Uterus (tissue), 4 donors: Measurements from ENCODE around the gene GPR183. TPM values are rescaled to one million over a fixed set of nuclear protein-coding genes. Genes with fewer than 3 reads are reported as not detected.

Source experiments
- DNase-seq, 2 donors: peaks; one replicate each; pipeline ENCODE4 v3.0.0-alpha.2; 2019 to 2020
- H3K27ac ChIP-seq, 2 donors: fragments of 200-600 bp; sonication (generic); 1 replicate in 1 of 2; 2 replicates in 1 of 2; pipeline ENCODE4 v1.5.1; 2016 to 2018
- H3K27me3 ChIP-seq, 2 donors: fragments of 200-600 bp; sonication (generic); one replicate each; pipeline ENCODE4 v1.5.1; 2018 to 2019; ENCODE audit warnings: control low read depth in 1 of 2
- H3K36me3 ChIP-seq, 2 donors: fragments of 200-600 bp; sonication (generic); one replicate each; pipeline ENCODE4 v1.5.1; 2019; ENCODE audit warnings: control low read depth in 1 of 2
- H3K4me1 ChIP-seq, 2 donors: fragments of 200-600 bp; sonication (generic); one replicate each; pipeline ENCODE4 v1.5.1; 2018 to 2019; ENCODE audit warnings: control low read depth in 1 of 2
- H3K4me3 ChIP-seq, 2 donors: fragments of 200-600 bp; sonication (generic); 1 replicate in 1 of 2; 2 replicates in 1 of 2; pipeline ENCODE4 v1.5.1; 2018 to 2019; ENCODE audit warnings: mild to moderate bottlenecking in 1 of 2
- H3K9me3 ChIP-seq, 2 donors: fragments of 200-600 bp; sonication (generic); one replicate each; pipeline ENCODE4 v1.5.1; 2019; ENCODE audit warnings: control low read depth in 1 of 2
- POLR2A ChIP-seq, 2 donors: fragments of 450-650 bp; IDR thresholded peaks; one replicate each; pipeline ENCODE4 v1.6.1; 2016; ENCODE audit warnings: antibody characterized with exemption in 2 of 2, mild to moderate bottlenecking in 1 of 2, moderate library complexity in 1 of 2
- intact Hi-C: fragments of 100-400 bp; cut with DNase I; formaldehyde crosslinking; loops from one replicate; pipeline ENCODE4 v1.15.1; 2023; ENCODE audit warnings: low total_unique reads
- total RNA-seq, 4 donors: library from RNA; depleted of rRNA in 3 of 4; stranded (reverse); fragments of >200 nt in 3 of 4; gene quantifications; one replicate each; pipeline versions ENCODE4 v1.1.0 to v1.2.4, GENCODE V29; 2014 to 2023
- TF ChIP-seq, protein P1 (sequence below), 4 experiments: fragments of 200-600 bp in 2 of 4; fragments of 450-650 bp in 2 of 4; sonication (generic) in 2 of 4; IDR thresholded peaks; one replicate each; pipeline ENCODE4 v1.5.1; 2016 to 2019; ENCODE audit warnings: antibody characterized with exemption in 4 of 4, mild to moderate bottlenecking in 2 of 4, moderate library complexity in 1 of 4
- donor health status: DM: yes; HTN: yes; CAD: no.

GPR183 gene
- total RNA-seq, 4 donors from 2014 or later, result 2.0 to 10.8 (median 3.8) TPM

- Histone ChIP-seq H3K36me3 (no peaks in the 10 kb centered on the region), H3K4me1 (no peaks in the 10 kb centered on the region), H3K27ac (no peak overlapping the region), H3K4me3 (no peak overlapping the region), H3K9me3 (no peaks in the 10 kb centered on the region), H3K27me3 (no peaks in the 10 kb centered on the region)
- TF ChIP-seq POLR2A (IDR thresholded peaks at IDR 0.05), result no peak
- TF ChIP-seq, protein P1, sequence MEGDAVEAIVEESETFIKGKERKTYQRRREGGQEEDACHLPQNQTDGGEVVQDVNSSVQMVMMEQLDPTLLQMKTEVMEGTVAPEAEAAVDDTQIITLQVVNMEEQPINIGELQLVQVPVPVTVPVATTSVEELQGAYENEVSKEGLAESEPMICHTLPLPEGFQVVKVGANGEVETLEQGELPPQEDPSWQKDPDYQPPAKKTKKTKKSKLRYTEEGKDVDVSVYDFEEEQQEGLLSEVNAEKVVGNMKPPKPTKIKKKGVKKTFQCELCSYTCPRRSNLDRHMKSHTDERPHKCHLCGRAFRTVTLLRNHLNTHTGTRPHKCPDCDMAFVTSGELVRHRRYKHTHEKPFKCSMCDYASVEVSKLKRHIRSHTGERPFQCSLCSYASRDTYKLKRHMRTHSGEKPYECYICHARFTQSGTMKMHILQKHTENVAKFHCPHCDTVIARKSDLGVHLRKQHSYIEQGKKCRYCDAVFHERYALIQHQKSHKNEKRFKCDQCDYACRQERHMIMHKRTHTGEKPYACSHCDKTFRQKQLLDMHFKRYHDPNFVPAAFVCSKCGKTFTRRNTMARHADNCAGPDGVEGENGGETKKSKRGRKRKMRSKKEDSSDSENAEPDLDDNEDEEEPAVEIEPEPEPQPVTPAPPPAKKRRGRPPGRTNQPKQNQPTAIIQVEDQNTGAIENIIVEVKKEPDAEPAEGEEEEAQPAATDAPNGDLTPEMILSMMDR (IDR thresholded peaks at IDR 0.05), result no peak
- intact Hi-C loops, result no loop called here
- no peak for DNase-seq
Measured at GRCh38 chr13:99335603-99336002, 28.4 kb upstream of the GPR183 start.

- no peaks in the 10 kb centered on the region for H3K4me1 ChIP-seq
- no peak for DNase-seq
- H3K36me3 ChIP-seq, result no peaks in the 10 kb centered on the region
- intact Hi-C loops, result no loop called here
- H3K4me3 ChIP-seq, result no peak overlapping the region
- no peaks in the 10 kb centered on the region for H3K27me3 ChIP-seq
- TF ChIP-seq POLR2A (IDR thresholded peaks at IDR 0.05), result no peak
- TF ChIP-seq, protein P1 (IDR thresholded peaks at IDR 0.05), result no peak
- H3K27ac ChIP-seq, result no peak overlapping the region
- H3K9me3 ChIP-seq, result no peaks in the 10 kb centered on the region
Measured at GRCh38 chr13:99335087-99335486, 27.9 kb upstream of the GPR183 start.

- H3K4me3 ChIP-seq, result no peak overlapping the region
- H3K4me1 ChIP-seq, result no peaks in the 10 kb centered on the region
- no peak overlapping the region for H3K27ac ChIP-seq
- no peaks in the 10 kb centered on the region for H3K27me3 ChIP-seq
- intact Hi-C loops, result no loop called here
- no peaks in the 10 kb centered on the region for H3K9me3 ChIP-seq
- no peak for DNase-seq
- H3K36me3 ChIP-seq, result no peaks in the 10 kb centered on the region
- TF ChIP-seq, protein P1 (IDR thresholded peaks at IDR 0.05), result no peak
- no peak for TF ChIP-seq POLR2A (IDR thresholded peaks at IDR 0.05)
Measured at GRCh38 chr13:99334221-99334620, 27.0 kb upstream of the GPR183 start.

GRCh38 chr13:99332456-99332855 lies 25.3 kb upstream of the GPR183 start:
- Histone ChIP-seq H3K9me3 (no peaks in the 10 kb centered on the region), H3K4me1 (no peaks in the 10 kb centered on the region), H3K36me3 (no peaks in the 10 kb centered on the region), H3K4me3 (no peak overlapping the region), H3K27me3 (no peaks in the 10 kb centered on the region), H3K27ac (no peak overlapping the region)
- intact Hi-C loops, result no loop called here
- TF ChIP-seq POLR2A (IDR thresholded peaks at IDR 0.05), result no peak
- TF ChIP-seq, protein P1 (IDR thresholded peaks at IDR 0.05), result no peak
- no peak for DNase-seq

- H3K4me3 ChIP-seq, result no peak overlapping the region
- no peaks in the 10 kb centered on the region for H3K4me1 ChIP-seq
- H3K36me3 ChIP-seq, result no peaks in the 10 kb centered on the region
- intact Hi-C loops, result no loop called here
- H3K9me3 ChIP-seq, result no peaks in the 10 kb centered on the region
- H3K27ac ChIP-seq, result no peak overlapping the region
- no peaks in the 10 kb centered on the region for H3K27me3 ChIP-seq
- TF ChIP-seq, protein P1 (IDR thresholded peaks at IDR 0.05), result no peak
- TF ChIP-seq POLR2A (IDR thresholded peaks at IDR 0.05), result no peak
- DNase-seq, result no peak
Measured at GRCh38 chr13:99331881-99332293, 24.7 kb upstream of the GPR183 start.
